Measurements from ENCODE around the gene CENPN.

DNA sequence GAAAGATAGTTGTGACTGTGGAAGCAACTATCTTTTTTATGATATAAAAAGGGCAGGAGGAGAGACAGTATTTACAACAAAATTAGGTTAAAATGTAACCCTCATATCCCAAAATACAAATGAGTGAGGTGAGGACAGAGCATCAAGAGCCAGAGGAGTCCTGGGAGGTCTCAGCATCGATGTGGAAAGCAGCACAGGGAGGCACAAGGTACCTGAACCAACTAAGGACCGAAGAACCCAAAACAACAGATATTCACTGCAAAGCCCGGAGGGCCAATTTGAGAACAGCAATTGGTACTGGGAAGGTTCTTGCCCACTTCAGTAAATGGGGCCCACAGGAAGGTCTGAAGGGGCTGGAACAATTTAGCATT is 37.9 kb upstream of the CENPN start:
- no peak for TF ChIP-seq POLR2A (IDR thresholded peaks at IDR 0.05)
- TF ChIP-seq, protein P1, sequence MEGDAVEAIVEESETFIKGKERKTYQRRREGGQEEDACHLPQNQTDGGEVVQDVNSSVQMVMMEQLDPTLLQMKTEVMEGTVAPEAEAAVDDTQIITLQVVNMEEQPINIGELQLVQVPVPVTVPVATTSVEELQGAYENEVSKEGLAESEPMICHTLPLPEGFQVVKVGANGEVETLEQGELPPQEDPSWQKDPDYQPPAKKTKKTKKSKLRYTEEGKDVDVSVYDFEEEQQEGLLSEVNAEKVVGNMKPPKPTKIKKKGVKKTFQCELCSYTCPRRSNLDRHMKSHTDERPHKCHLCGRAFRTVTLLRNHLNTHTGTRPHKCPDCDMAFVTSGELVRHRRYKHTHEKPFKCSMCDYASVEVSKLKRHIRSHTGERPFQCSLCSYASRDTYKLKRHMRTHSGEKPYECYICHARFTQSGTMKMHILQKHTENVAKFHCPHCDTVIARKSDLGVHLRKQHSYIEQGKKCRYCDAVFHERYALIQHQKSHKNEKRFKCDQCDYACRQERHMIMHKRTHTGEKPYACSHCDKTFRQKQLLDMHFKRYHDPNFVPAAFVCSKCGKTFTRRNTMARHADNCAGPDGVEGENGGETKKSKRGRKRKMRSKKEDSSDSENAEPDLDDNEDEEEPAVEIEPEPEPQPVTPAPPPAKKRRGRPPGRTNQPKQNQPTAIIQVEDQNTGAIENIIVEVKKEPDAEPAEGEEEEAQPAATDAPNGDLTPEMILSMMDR (IDR thresholded peaks at IDR 0.05), result no peak
